ENCODE measurements around the gene PDE9A.

DNA sequence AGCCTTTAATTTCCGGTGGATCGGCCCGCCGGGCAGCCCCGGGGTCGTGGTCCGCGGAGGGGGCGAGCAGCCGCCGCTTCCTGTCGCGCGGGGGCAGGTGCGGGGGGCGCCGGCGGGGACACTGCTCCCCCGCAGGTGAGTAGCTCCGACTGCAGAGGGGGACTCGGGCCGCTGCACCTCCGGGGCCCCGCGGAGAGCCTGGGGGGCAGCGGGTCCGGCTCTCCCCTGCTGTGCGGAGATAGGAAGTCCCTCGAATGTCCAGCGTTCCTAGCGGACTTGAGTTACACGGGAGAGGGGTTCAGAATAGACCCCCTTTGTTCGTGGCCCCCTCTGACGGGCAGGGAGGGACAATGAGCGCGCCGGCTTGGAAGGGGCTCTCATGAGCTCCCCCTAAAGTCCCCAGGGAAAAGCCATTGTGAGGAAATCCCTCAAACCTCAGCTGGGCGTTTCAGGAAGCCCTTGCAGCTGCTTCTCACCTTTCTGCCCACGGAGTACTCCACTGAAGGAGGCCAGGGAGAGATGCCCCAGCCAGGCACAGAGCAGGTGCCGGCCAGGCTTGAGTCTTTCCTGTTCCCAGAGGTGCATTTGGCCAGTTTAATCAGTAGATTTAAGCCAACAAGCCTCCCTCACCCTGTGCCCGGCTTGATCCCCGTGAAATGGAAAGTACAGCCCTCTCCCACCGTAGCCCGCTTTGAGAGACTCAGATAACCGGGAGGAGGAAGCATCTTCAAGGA is 925 bp downstream of the PDE9A start:
- no peak for TF ChIP-seq EZH2 (IDR thresholded peaks at IDR 0.05; ENCODE audit: low read depth)
- TF ChIP-seq, protein P1, sequence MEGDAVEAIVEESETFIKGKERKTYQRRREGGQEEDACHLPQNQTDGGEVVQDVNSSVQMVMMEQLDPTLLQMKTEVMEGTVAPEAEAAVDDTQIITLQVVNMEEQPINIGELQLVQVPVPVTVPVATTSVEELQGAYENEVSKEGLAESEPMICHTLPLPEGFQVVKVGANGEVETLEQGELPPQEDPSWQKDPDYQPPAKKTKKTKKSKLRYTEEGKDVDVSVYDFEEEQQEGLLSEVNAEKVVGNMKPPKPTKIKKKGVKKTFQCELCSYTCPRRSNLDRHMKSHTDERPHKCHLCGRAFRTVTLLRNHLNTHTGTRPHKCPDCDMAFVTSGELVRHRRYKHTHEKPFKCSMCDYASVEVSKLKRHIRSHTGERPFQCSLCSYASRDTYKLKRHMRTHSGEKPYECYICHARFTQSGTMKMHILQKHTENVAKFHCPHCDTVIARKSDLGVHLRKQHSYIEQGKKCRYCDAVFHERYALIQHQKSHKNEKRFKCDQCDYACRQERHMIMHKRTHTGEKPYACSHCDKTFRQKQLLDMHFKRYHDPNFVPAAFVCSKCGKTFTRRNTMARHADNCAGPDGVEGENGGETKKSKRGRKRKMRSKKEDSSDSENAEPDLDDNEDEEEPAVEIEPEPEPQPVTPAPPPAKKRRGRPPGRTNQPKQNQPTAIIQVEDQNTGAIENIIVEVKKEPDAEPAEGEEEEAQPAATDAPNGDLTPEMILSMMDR (conservative IDR thresholded peaks at IDR 0.05), result no peak; the same call in 1 of the 2 replicates
